Measurements from ENCODE around the gene TNNT3. TPM values are rescaled to one million over a fixed set of nuclear protein-coding genes. Genes with fewer than 3 reads are reported as not detected.

The TNNT3 gene
- total and polyA plus RNA-seq, 2 of the 4 experiments (the other 2 are of a cell fraction), result not detected

- CTCF ChIA-PET, result interaction anchor here (0.7 kb wide), 1 partner anchor 23 kb away, joined by 3 read pairs; no protein-coding TSS in a partner anchor
Observed at GRCh38 chr11:1920909-1921573, 1.5 kb downstream of the TNNT3 start.

More at GRCh38 chr11:1920909-1921573, 1.5 kb downstream of the TNNT3 start:
- H3K4me2 ChIP-seq (ENCODE audit: low read depth, low read length), result no peak overlapping the region
- no peak overlapping the region for H4K91ac ChIP-seq (ENCODE audit: insufficient read depth, low read depth, low read length)
- no peaks in the 10 kb centered on the region for H3K79me1 ChIP-seq (ENCODE audit: low read depth in 1 of 2, low read length in 2 of 2)
- no peaks in the 10 kb centered on the region for H3K4me1 ChIP-seq (ENCODE audit: control insufficient read depth, insufficient read depth, low read length)
- in situ Hi-C loops (cut with MboI; ENCODE audit: low sequenced_read_pairs), result no loop called here
- H3K4me3 ChIP-seq (ENCODE audit: insufficient read depth, low read depth, low read length), result no peak overlapping the region
- H4K20me1 ChIP-seq (ENCODE audit: insufficient read depth, low read length), result no peaks in the 10 kb centered on the region; the same call in 1 of the 2 replicates
- H3K4ac ChIP-seq (ENCODE audit: low read depth, low read length), result no peak overlapping the region
- intact Hi-C loops (cut with micrococcal nuclease), result no loop called here
- no peaks in the 10 kb centered on the region for H3K36me3 ChIP-seq (ENCODE audit: control insufficient read depth, insufficient read depth, low read length)
- peaks cover 15% of the 10 kb centered on the region for H3K27me3 ChIP-seq (ENCODE audit: control insufficient read depth, insufficient read depth, low read length)
- ATAC-seq (ENCODE audit: low read depth), result no peak
- H3K23ac ChIP-seq (ENCODE audit: low read depth, low read length), result no peak overlapping the region
- H3K27ac ChIP-seq (ENCODE audit: insufficient read depth, low read length), result no peak overlapping the region
- H3K9me1 ChIP-seq (ENCODE audit: insufficient read depth, low read length), result no peaks in the 10 kb centered on the region
- no peak overlapping the region for H2AK5ac ChIP-seq (ENCODE audit: low read depth, low read length)
- H3K14ac ChIP-seq (replicated peaks; ENCODE audit: low read depth, low read length), result no peak overlapping the region
- H4K8ac ChIP-seq (ENCODE audit: low read depth in 2 of 2, low read length in 2 of 2), result no peak overlapping the region
- H3K18ac ChIP-seq (ENCODE audit: low read depth, low read length), result no peak overlapping the region
- POLR2A ChIA-PET (ENCODE audit: unreplicated experiment), result no interaction called here
- no peak for DNase-seq
- H3K9ac ChIP-seq (ENCODE audit: low read depth, low read length), result no peak overlapping the region
- H2AK9ac ChIP-seq (replicated peaks; ENCODE audit: low read depth, low read length, poor library complexity), result no peak overlapping the region
- H2BK120ac ChIP-seq (ENCODE audit: low read depth, low read length), result no peak overlapping the region
- TF ChIP-seq FOS (IDR thresholded peaks at IDR 0.05; ENCODE audit: low read depth, low read length) (no peak), MXI1 (IDR thresholded peaks at IDR 0.05; ENCODE audit: borderline replicate concordance, low read depth, low read length) (no peak), SMC3 (IDR thresholded peaks at IDR 0.05; ENCODE audit: low read depth, low read length) (no peak), RAD21 (IDR thresholded peaks at IDR 0.05; ENCODE audit: low read length) (no peak), CEBPB (IDR thresholded peaks at IDR 0.05; ENCODE audit: low read depth, low read length) (no peak), POLR2A (IDR thresholded peaks at IDR 0.05; ENCODE audit: low read depth, low read length) (no peak), BHLHE40 (IDR thresholded peaks at IDR 0.05; ENCODE audit: low read depth, low read length) (no peak), ELK1 (IDR thresholded peaks at IDR 0.05; ENCODE audit: borderline replicate concordance, low read depth, low read length) (no peak), RCOR1 (IDR thresholded peaks at IDR 0.05; ENCODE audit: insufficient replicate concordance, low read length) (no peak), RFX5 (IDR thresholded peaks at IDR 0.05; ENCODE audit: low read depth, low read length) (no peak), USF2 (IDR thresholded peaks at IDR 0.05; ENCODE audit: low read depth, low read length) (no peak), NFE2L2 (IDR thresholded peaks at IDR 0.05; ENCODE audit: low read depth, low read length) (no peak), CHD1 (IDR thresholded peaks at IDR 0.05; ENCODE audit: low read depth, low read length) (no peak), MAFK (IDR thresholded peaks at IDR 0.05; ENCODE audit: low read depth, low read length) (no peak), MAZ (IDR thresholded peaks at IDR 0.05; ENCODE audit: borderline replicate concordance, low read depth, low read length) (no peak), CTCF (conservative IDR thresholded peaks at IDR 0.05; ENCODE audit: low read depth, low read length) (no peak)
- 85% methylated on average over 6 of the region's 21 CpGs; no CpG with 5 or more reads in 1 of the 2 experiments for WGBS, 2 experiments (ENCODE audit: extremely low coverage in 2 of 2, insufficient read length in 1 of 2)
- no peak overlapping the region for H2AFZ ChIP-seq (replicated peaks; ENCODE audit: low read length, poor library complexity)
- dilution Hi-C loops (cut with HindIII; ENCODE audit: low sequenced_read_pairs, unreplicated experiment), result no loop called here
- no peak overlapping the region for H4K5ac ChIP-seq (ENCODE audit: low read depth, low read length)
- H2BK5ac ChIP-seq (ENCODE audit: low read depth, low read length, poor library complexity, severe bottlenecking), result no peak overlapping the region
- H2BK20ac ChIP-seq (ENCODE audit: low read depth, low read length), result no peak overlapping the region
- H3K9me3 ChIP-seq (ENCODE audit: control insufficient read depth, insufficient read depth, low read length), result no peaks in the 10 kb centered on the region
- no peak overlapping the region for H2BK15ac ChIP-seq (ENCODE audit: low read depth, low read length)
- no peak overlapping the region for H3K56ac ChIP-seq (ENCODE audit: extremely low read depth, insufficient read depth, low read length)
- BruUV-seq (replicated peaks), result no TSS peak

Data from IMR-90 (cell line).